Cortex of kidney (tissue), 1 donor: Measurements from ENCODE around the gene POU2F2.

ENCODE experiments used
- DNase-seq: peaks from one replicate; lab custom pipeline; 2025; lab: John Stamatoyannopoulos, UW

The POU2F2 gene

GRCh38 chr19:42132030-42132628, at the start of gene POU2F2:
Gene POU2F2, minus strand, starts transcription at chr19:42132446. Its CDS starts 35 bp downstream, at chr19:42132411.
- DNase-seq, result no peak

GRCh38 chr19:42178791-42179674, 46.8 kb upstream of the POU2F2 start:
- no peak for DNase-seq

- DNase-seq, result no peak
Measured at GRCh38 chr19:42177686-42178019, 45.4 kb upstream of the POU2F2 start.

GRCh38 chr19:42176990-42177685, 44.9 kb upstream of the POU2F2 start:
- no peak for DNase-seq

GRCh38 chr19:42176649-42176989, 44.4 kb upstream of the POU2F2 start:
- DNase-seq, result no peak

- DNase-seq, result no peak
Measured at GRCh38 chr19:42175952-42176648, 43.9 kb upstream of the POU2F2 start.

GRCh38 chr19:42174958-42175734, 42.9 kb upstream of the POU2F2 start:
- no peak for DNase-seq

- DNase-seq, result no peak
Measured at GRCh38 chr19:42174188-42174587, 41.9 kb upstream of the POU2F2 start.

GRCh38 chr19:42173695-42174094, 41.4 kb upstream of the POU2F2 start:
- no peak for DNase-seq

- no peak for DNase-seq
Measured at GRCh38 chr19:42172261-42172660, 40.0 kb upstream of the POU2F2 start.

- no peak for DNase-seq
Measured at GRCh38 chr19:42170715-42171114, 38.5 kb upstream of the POU2F2 start.

GRCh38 chr19:42169486-42170413, 37.5 kb upstream of the POU2F2 start:
- no peak for DNase-seq

- DNase-seq, result no peak
Measured at GRCh38 chr19:42168206-42168605, 36.0 kb upstream of the POU2F2 start.

GRCh38 chr19:42166316-42166715, 34.1 kb upstream of the POU2F2 start:
- DNase-seq, result no peak

GRCh38 chr19:42165146-42165545, 32.9 kb upstream of the POU2F2 start:
- no peak for DNase-seq

GRCh38 chr19:42161616-42162263, 29.5 kb upstream of the POU2F2 start:
- DNase-seq, result no peak

GRCh38 chr19:42159942-42160341, 27.7 kb upstream of the POU2F2 start:
- no peak for DNase-seq

GRCh38 chr19:42158926-42159325, 26.7 kb upstream of the POU2F2 start:
- DNase-seq, result no peak

- DNase-seq, result no peak
Measured at GRCh38 chr19:42156571-42156970, 24.3 kb upstream of the POU2F2 start.

- no peak for DNase-seq
Measured at GRCh38 chr19:42155796-42156195, 23.6 kb upstream of the POU2F2 start.
